Caco-2 (cell line): ENCODE measurements around the gene KMT2D. TPM values are rescaled to one million over a fixed set of nuclear protein-coding genes. Genes with fewer than 3 reads are reported as not detected.

Experiments used
- BruUV-seq: library from RNA; stranded (reverse); fragments of 400-500 nt; replicated peaks from 2 replicates; lab custom pipeline; 2021; lab: Mats Ljungman, UMichigan
- CTCF ChIA-PET: fragments of 300-600 bp; sonication (Branson Sonifier 250); formaldehyde crosslinking; loops from one replicate; lab custom pipeline; 2022; ENCODE audit warnings: antibody characterized with exemption; lab: Charles Lee
- POLR2A ChIA-PET: fragments of 300-600 bp; sonication (Branson Sonifier 250); formaldehyde crosslinking; loops from one replicate; lab custom pipeline; 2022; ENCODE audit warnings: antibody characterized with exemption; lab: Charles Lee
- DNase-seq, 2 experiments: peaks; one replicate each; pipeline versions ENCODE4 v3.0.0 to v3.0.0-alpha.2; 2020 to 2022
- H3K27me3 ChIP-seq: replicated peaks from 2 replicates; pipeline ENCODE4 v1.6.0; 2011; ENCODE audit warnings: low read length; ENCODE audit not compliant: control insufficient read depth, insufficient read depth
- H3K36me3 ChIP-seq: 2 replicates; pipeline ENCODE4 v1.5.1; 2011; ENCODE audit warnings: low read length; ENCODE audit not compliant: control insufficient read depth, insufficient read depth
- H3K4me1 ChIP-seq: fragments of 250-450 bp; sonication (Bioruptor Pico); 2 replicates; pipeline ENCODE4 v1.5.1; 2020; ENCODE audit warnings: mild to moderate bottlenecking
- H3K4me3 ChIP-seq: 2 replicates; pipeline ENCODE4 v1.5.1; 2011; ENCODE audit warnings: low read depth, mild to moderate bottlenecking, control low read depth, low read length
- H3K9me3 ChIP-seq: fragments of 250-450 bp; sonication (Bioruptor Pico); 2 replicates; pipeline ENCODE4 v1.5.1; 2020; ENCODE audit warnings: mild to moderate bottlenecking, moderate library complexity
- H3K27ac Mint-ChIP-seq: one replicate; pipeline ENCODE4 v1.8.0; 2022; ENCODE audit warnings: mixed read lengths; ENCODE audit not compliant: unreplicated experiment
- H3K27me3 Mint-ChIP-seq: one replicate; pipeline ENCODE4 v1.8.0; 2022; ENCODE audit warnings: mixed read lengths; ENCODE audit not compliant: insufficient read depth, unreplicated experiment
- H3K36me3 Mint-ChIP-seq: one replicate; pipeline ENCODE4 v1.8.0; 2022; ENCODE audit warnings: mild to moderate bottlenecking, mixed read lengths; ENCODE audit not compliant: insufficient read depth, unreplicated experiment
- H3K4me1 Mint-ChIP-seq: one replicate; pipeline ENCODE4 v1.8.0; 2022; ENCODE audit warnings: low read depth, mixed read lengths; ENCODE audit not compliant: unreplicated experiment
- H3K4me3 Mint-ChIP-seq: one replicate; pipeline ENCODE4 v1.8.0; 2022; ENCODE audit warnings: mild to moderate bottlenecking, moderate library complexity, mixed read lengths; ENCODE audit not compliant: unreplicated experiment
- H3K9me3 Mint-ChIP-seq: one replicate; pipeline ENCODE4 v1.8.0; 2022; ENCODE audit warnings: mixed read lengths; ENCODE audit not compliant: unreplicated experiment
- CTCF ChIP-seq, 2 experiments: fragments of 200-600 bp in 1 of 2; IDR thresholded peaks; 1 replicate in 1 of 2; 2 replicates in 1 of 2; pipeline versions ENCODE4 v1.5.1 to v1.8.0; 2011 to 2022; ENCODE audit warnings: antibody characterized with exemption in 1 of 2, control low read depth in 1 of 2, inconsistent platforms in 1 of 2, low read depth in 1 of 2, low read length in 1 of 2, mild to moderate bottlenecking in 1 of 2, moderate library complexity in 1 of 2; ENCODE audit not compliant: insufficient read depth in 1 of 2, severe bottlenecking in 1 of 2, unreplicated experiment in 1 of 2
- intact Hi-C: fragments of 100-400 bp; cut with micrococcal nuclease; formaldehyde crosslinking; loops from one replicate; pipeline ENCODE4 v1.10.0; 2022; ENCODE audit not compliant: unreplicated experiment
- total RNA-seq: library from RNA; stranded (reverse); gene quantifications from 2 replicates; pipeline ENCODE4 v1.2.3, GENCODE V29; 2022

The KMT2D gene
- total RNA-seq, 1 experiment from 2014 or later = 139 TPM

- POLR2A ChIA-PET = no interaction called here
Observed at GRCh38 chr12:49043241-49043640, 17.4 kb downstream of the KMT2D start.

GRCh38 chr12:49041881-49042484 lies 18.6 kb downstream of the KMT2D start:
- BruUV-seq = no TSS peak
- DNase-seq = no peak
- POLR2A ChIA-PET = interaction anchor here (0.5 kb wide), 1 partner anchor 281 kb away, joined by 4 read pairs; the partner anchor contains the start of gene TROAP
- H3K4me1 Mint-ChIP-seq = no peaks in the 10 kb centered on the region
- no peak overlapping the region for H3K27ac Mint-ChIP-seq
- peaks cover 13% of the 10 kb centered on the region for H3K36me3 ChIP-seq
- peaks cover 96% of the 10 kb centered on the region for H3K36me3 Mint-ChIP-seq
- H3K9me3 Mint-ChIP-seq = no peaks in the 10 kb centered on the region
- intact Hi-C loops = no loop called here
- CTCF ChIA-PET = no interaction called here
- H3K27me3 ChIP-seq = no peaks in the 10 kb centered on the region
- no peak for TF ChIP-seq CTCF (IDR thresholded peaks at IDR 0.05; ENCODE audit: insufficient read depth in 1 of 2, low read depth in 1 of 2, low read length in 1 of 2, severe bottlenecking in 1 of 2, unreplicated experiment in 1 of 2)
- H3K9me3 ChIP-seq = no peaks in the 10 kb centered on the region
- no peaks in the 10 kb centered on the region for H3K27me3 Mint-ChIP-seq
- H3K4me3 Mint-ChIP-seq = no peak overlapping the region
- H3K4me1 ChIP-seq = no peaks in the 10 kb centered on the region
- H3K4me3 ChIP-seq = no peak overlapping the region

More at GRCh38 chr12:49043241-49043640, 17.4 kb downstream of the KMT2D start:
- H3K4me3 ChIP-seq = no peak overlapping the region
- BruUV-seq = no TSS peak
- intact Hi-C loops = no loop called here
- Mint-ChIP-seq H3K36me3 (peaks cover 97% of the 10 kb centered on the region), H3K27ac (no peak overlapping the region), H3K27me3 (no peaks in the 10 kb centered on the region), H3K4me3 (no peak overlapping the region), H3K9me3 (no peaks in the 10 kb centered on the region), H3K4me1 (no peaks in the 10 kb centered on the region)
- no peak for TF ChIP-seq CTCF (IDR thresholded peaks at IDR 0.05; ENCODE audit: insufficient read depth in 1 of 2, low read depth in 1 of 2, low read length in 1 of 2, severe bottlenecking in 1 of 2, unreplicated experiment in 1 of 2)
- CTCF ChIA-PET = interaction anchor here (0.6 to 1.6 kb wide), 8 partner anchors 16 to 86 kb away, joined by 3 to 6 read pairs (median 3); partner anchors contain the start of genes ARF3, LMBR1L, PRKAG1 and RHEBL1
- H3K36me3 ChIP-seq = peaks cover 16% of the 10 kb centered on the region
- no peaks in the 10 kb centered on the region for H3K27me3 ChIP-seq
- H3K4me1 ChIP-seq = no peaks in the 10 kb centered on the region
- no peak for DNase-seq
- H3K9me3 ChIP-seq = no peaks in the 10 kb centered on the region

- H3K4me3 Mint-ChIP-seq = no peak overlapping the region
- intact Hi-C loops = no loop called here
- H3K9me3 Mint-ChIP-seq = no peaks in the 10 kb centered on the region
- CTCF ChIA-PET = no interaction called here
- POLR2A ChIA-PET = interaction anchor here (0.5 kb wide), 1 partner anchor 282 kb away, joined by 4 read pairs; the partner anchor contains the start of gene TROAP
- peaks cover 11% of the 10 kb centered on the region for H3K36me3 ChIP-seq
- H3K4me1 ChIP-seq = no peaks in the 10 kb centered on the region
- no TSS peak for BruUV-seq
- DNase-seq = no peak
- H3K36me3 Mint-ChIP-seq = peaks cover 96% of the 10 kb centered on the region
- TF ChIP-seq CTCF (IDR thresholded peaks at IDR 0.05; ENCODE audit: insufficient read depth in 1 of 2, low read depth in 1 of 2, low read length in 1 of 2, severe bottlenecking in 1 of 2, unreplicated experiment in 1 of 2) = no peak
- H3K27me3 Mint-ChIP-seq = no peaks in the 10 kb centered on the region
- no peaks in the 10 kb centered on the region for H3K9me3 ChIP-seq
- no peak overlapping the region for H3K4me3 ChIP-seq
- no peaks in the 10 kb centered on the region for H3K4me1 Mint-ChIP-seq
- H3K27ac Mint-ChIP-seq = no peak overlapping the region
- H3K27me3 ChIP-seq = no peaks in the 10 kb centered on the region
Observed at GRCh38 chr12:49041036-49041880, 19.3 kb downstream of the KMT2D start.
